ENCODE measurements around the gene ILF2.

The ILF2 gene

GRCh38 chr1:153698020-153698922, 27.5 kb upstream of the ILF2 start:
- DNase-seq (ENCODE audit: extremely low read depth, low read depth): no peak
- TF ChIP-seq, protein P1, sequence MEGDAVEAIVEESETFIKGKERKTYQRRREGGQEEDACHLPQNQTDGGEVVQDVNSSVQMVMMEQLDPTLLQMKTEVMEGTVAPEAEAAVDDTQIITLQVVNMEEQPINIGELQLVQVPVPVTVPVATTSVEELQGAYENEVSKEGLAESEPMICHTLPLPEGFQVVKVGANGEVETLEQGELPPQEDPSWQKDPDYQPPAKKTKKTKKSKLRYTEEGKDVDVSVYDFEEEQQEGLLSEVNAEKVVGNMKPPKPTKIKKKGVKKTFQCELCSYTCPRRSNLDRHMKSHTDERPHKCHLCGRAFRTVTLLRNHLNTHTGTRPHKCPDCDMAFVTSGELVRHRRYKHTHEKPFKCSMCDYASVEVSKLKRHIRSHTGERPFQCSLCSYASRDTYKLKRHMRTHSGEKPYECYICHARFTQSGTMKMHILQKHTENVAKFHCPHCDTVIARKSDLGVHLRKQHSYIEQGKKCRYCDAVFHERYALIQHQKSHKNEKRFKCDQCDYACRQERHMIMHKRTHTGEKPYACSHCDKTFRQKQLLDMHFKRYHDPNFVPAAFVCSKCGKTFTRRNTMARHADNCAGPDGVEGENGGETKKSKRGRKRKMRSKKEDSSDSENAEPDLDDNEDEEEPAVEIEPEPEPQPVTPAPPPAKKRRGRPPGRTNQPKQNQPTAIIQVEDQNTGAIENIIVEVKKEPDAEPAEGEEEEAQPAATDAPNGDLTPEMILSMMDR (IDR thresholded peaks at IDR 0.05; ENCODE audit: low read depth, low read length, missing control alignments): no peak
- H3K4me3 ChIP-seq (replicated peaks; ENCODE audit: low read depth, low read length): no peak overlapping the region

DNA sequence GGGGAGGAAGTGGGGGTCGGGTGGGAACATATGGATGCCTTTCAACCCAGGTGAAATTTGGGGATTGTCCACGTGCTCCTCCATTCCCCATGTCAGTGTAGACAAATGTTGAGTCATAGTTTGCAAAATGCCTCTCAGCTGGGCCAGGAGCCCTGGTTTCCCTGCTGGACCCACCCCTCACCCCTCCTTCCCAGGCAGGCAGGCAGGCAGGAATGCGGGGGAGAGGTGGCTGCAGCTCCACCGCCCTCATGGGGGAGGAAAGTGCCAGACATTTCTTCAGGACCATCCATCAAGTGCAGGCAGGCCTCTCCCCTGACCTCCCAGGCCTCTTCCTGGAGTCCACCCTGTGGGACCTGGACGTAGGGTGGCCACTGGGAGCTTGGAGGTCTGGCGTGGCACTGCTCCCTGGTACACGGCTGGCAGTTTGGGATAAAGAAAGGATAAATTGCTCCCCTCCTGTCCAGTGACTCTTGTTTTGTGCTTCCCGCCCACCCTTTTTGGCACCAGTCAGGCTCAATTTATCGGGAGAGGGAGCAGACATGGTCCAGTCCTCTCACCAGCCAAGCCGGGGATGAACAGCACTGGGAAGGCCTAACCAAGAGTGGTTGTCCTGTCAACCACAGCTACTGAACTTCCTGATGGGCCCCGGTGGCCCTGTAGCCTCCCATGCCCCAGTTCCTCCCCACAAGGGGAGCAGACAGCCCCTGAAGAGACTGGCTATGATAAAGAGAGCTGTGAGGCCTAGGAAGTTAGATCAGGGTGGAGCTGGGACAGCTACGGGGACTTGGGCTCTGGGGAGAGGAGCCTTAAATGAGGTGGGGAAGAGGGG, 26.6 kb upstream of the ILF2 start:
- TF ChIP-seq, protein P1 (IDR thresholded peaks at IDR 0.05; ENCODE audit: low read depth, low read length, missing control alignments): no peak
- H3K4me3 ChIP-seq (replicated peaks; ENCODE audit: low read depth, low read length): no peak overlapping the region
- DNase-seq (ENCODE audit: extremely low read depth, low read depth): no peak

GRCh38 chr1:153696741-153697140, 25.9 kb upstream of the ILF2 start:
- DNase-seq (ENCODE audit: extremely low read depth, low read depth): no peak
- TF ChIP-seq, protein P1 (IDR thresholded peaks at IDR 0.05; ENCODE audit: low read depth, low read length, missing control alignments): no peak
- no peak overlapping the region for H3K4me3 ChIP-seq (replicated peaks; ENCODE audit: low read depth, low read length)

DNA sequence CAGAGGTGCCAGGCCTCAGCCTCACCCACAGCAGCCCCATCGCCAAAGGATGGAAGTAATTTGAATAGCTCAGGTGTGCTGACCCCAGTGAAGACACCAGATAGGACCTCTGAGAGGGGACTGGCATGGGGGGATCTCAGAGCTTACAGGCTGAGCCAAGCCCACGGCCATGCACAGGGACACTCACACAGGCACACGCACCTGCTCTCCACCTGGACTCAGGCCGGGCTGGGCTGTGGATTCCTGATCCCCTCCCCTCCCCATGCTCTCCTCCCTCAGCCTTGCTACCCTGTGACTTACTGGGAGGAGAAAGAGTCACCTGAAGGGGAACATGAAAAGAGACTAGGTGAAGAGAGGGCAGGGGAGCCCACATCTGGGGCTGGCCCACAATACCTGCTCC, 22.7 kb upstream of the ILF2 start:
- H3K4me3 ChIP-seq (replicated peaks; ENCODE audit: low read depth, low read length): no peak overlapping the region
- no peak for DNase-seq (ENCODE audit: extremely low read depth, low read depth)
- TF ChIP-seq, protein P1 (IDR thresholded peaks at IDR 0.05; ENCODE audit: low read depth, low read length, missing control alignments): no peak

GRCh38 chr1:153688736-153689328, 18.0 kb upstream of the ILF2 start:
- TF ChIP-seq, protein P1 (IDR thresholded peaks at IDR 0.05; ENCODE audit: low read depth, low read length, missing control alignments): no peak
- H3K4me3 ChIP-seq (replicated peaks; ENCODE audit: low read depth, low read length): no peak overlapping the region
- no peak for DNase-seq (ENCODE audit: extremely low read depth, low read depth)

- TF ChIP-seq, protein P1 (IDR thresholded peaks at IDR 0.05; ENCODE audit: low read depth, low read length, missing control alignments): no peak
- H3K4me3 ChIP-seq (replicated peaks; ENCODE audit: low read depth, low read length): no peak overlapping the region
- no peak for DNase-seq (ENCODE audit: extremely low read depth, low read depth)
Measured at GRCh38 chr1:153688276-153688675, 17.5 kb upstream of the ILF2 start.

Measured in HFF-Myc (cell line).